H1 (cell line): ENCODE results near the gene ABHD12B. TPM values are rescaled to one million over a fixed set of nuclear protein-coding genes. Genes with fewer than 3 reads are reported as not detected.

Experiments used
- FOSL1 ChIP-seq: IDR thresholded peaks from 2 replicates; pipeline ENCODE4 v1.6.1; 2011; ENCODE audit warnings: mild to moderate bottlenecking, low read depth, low read length, moderate library complexity; ENCODE audit not compliant: insufficient read depth
- KDM4A ChIP-seq: IDR thresholded peaks from one replicate; pipeline ENCODE4 v1.7.1; 2012; ENCODE audit warnings: low read depth, mild to moderate bottlenecking, moderate library complexity, low read length, inconsistent platforms; ENCODE audit not compliant: severe bottlenecking
- SIX5 ChIP-seq: IDR thresholded peaks from 2 replicates; pipeline ENCODE4 v1.6.1; 2011; ENCODE audit warnings: mild to moderate bottlenecking, low read depth, low read length
- TAF1 ChIP-seq: IDR thresholded peaks from 2 replicates; pipeline ENCODE4 v1.6.1; 2011; ENCODE audit warnings: mild to moderate bottlenecking, low read depth, low read length
- polyA plus RNA-seq, 7 experiments: library from polyadenylated mRNA; depleted of rRNA in 3 of 7; stranded (reverse) in 5 of 7; unstranded in 2 of 7; fragments of >200 nt in 5 of 7; fragments of 200-250 nt in 2 of 7; gene quantifications; 1 replicate in 5 of 7; 2 replicates in 1 of 7; 4 replicates in 1 of 7; pipeline versions ENCODE4 v1.2.1 to v1.2.3, GENCODE V29; 2011 to 2013; ENCODE audit warnings: missing spikeins in 2 of 7, mixed read lengths in 2 of 7
- total RNA-seq: library from RNA; stranded (reverse); fragmentation: NEBNext Ultra II Directional; extraction: Animal tissue kit (Norgen Biotek cat#: 25700); gene quantifications from 2 replicates; pipeline ENCODE4 v1.2.1, GENCODE V29; 2021

The ABHD12B gene
- total and polyA plus RNA-seq, 2 of the 8 experiments (the other 6 are each of a cell fraction or from before 2014, with no cell fraction given): 4.0 to 102 TPM

DNA sequence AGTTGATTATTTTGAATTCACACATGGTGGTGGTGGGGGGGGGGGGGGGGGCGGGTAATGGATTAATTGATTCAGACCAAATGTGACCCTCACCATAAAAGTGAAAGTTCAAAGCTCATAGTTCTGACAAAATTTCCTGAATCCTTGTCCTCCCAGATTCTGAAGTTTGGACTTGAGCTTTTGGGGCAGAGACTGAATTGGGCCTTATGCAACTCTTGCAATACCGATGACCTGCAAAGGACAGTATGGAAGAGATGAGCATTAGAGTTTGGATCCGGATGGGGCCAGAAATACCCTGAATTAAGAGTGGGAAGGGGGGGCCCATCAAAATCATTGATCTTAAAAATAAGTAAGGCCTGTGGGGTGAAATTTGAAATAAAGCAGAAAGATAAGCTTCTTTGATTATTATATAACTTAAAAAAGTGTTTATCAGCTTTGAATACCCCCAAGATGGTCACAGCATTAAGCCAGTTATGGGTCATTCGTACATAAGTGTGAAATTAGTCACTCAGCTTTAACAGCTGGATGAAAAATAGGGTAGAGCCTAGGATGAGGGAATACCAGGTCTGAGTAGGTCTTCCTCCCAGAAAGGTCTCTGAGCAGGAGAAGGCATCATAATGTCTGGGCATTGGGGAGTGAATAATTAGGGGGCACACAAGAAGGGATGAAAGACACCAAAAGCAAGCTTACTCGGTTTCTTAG, 74.5 kb downstream of the ABHD12B start (continued):
- TF ChIP-seq SIX5 (no peak), FOSL1 (no peak), TAF1 (no peak), KDM4A (no peak)
- TF ChIP-seq, all 59 proteins: peak for 0
